M059J (cell line): ENCODE results near the gene PHYKPL. TPM values are rescaled to one million over a fixed set of nuclear protein-coding genes. Genes with fewer than 3 reads are reported as not detected.

Experiments used
- DNase-seq: peaks from one replicate; pipeline ENCODE4 v3.0.0-alpha.2; 2012; ENCODE audit warnings: low read depth
- total RNA-seq: library from RNA; depleted of rRNA; stranded (reverse); fragments of >200 nt; shearing (Covaris generic); gene quantifications from 2 replicates; pipeline ENCODE4 v1.2.3, GENCODE V29; 2014

PHYKPL gene
- total RNA-seq, 1 experiment from 2014 or later = 7.8 TPM

DNA sequence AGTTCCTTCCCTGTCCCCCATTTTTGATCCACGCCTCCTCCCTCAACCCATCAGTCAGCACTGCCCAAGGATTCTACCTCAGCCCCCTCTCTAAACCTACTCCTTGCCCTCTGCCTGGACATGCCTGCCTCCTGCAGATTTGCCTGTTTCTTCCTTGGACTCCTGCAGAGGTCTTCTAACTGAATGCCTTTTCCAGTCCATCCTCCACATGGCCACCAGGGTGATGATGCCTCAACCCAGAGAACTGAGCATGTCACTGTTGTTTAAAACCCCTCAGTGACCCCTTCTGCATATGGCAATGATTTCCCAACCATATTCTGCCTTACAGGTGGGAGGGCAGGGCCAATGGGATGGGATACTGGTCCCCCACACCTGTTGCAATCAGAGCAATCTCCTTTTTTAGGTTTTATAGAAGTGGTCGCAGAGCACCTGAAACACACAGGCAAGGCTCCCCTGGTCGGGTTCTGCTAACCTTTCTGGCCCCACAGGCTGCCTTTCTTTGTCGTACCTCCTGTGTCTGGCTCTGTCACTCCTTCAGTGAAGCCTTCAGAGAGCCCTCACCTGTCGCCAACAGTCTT lies 9.3 kb downstream of the PHYKPL start:
- no peak for DNase-seq

GRCh38 chr5:178222292-178222691 lies 10.3 kb downstream of the PHYKPL start:
- DNase-seq = no peak

- DNase-seq = no peak
Observed at GRCh38 chr5:178221853-178222252, 10.7 kb downstream of the PHYKPL start.

- no peak for DNase-seq
Observed at GRCh38 chr5:178221282-178221681, 11.3 kb downstream of the PHYKPL start.

DNA sequence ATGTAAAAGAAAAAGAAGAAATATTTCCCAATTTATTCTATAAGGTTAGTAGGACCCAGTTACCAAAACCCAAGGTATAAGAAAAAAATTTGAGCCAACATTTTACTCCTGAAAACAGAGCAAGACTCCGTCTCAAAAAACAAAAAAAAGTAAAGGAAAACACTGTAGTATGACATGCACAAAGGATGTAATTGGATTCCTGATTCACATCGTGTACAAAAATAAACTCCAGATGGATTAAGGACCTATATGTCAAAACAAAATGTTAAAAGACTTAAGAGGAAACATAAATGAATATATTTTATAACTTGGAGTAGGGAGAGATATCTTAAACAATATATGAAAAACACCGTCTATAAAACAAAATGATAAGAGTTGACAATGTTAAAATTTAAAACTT lies 13.8 kb downstream of the PHYKPL start:
- DNase-seq = no peak

DNA sequence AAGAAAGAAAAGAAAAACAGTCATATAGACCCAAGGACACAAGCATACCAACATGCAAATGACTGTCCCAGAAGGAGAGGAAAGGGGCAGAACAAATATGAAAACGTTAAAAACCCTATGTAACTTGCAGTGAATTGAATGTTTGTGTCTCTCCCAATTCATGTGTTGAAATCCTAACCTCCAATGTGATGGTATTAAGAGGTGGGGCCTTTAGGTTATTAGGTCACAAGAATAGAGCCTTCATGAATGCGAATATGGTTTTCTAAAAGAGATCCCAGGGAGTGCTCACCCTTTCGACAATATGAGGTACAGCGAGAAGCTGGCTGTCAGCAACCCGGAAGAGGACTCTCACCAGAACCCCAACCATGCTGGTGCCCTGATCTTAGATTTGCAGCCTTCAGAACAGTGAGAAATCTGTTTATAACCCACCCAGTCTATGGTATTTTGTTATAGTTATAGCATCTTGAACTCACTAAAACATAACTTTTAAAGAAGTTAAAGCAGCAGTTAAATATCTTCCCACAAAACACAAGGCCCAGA lies 14.3 kb downstream of the PHYKPL start:
- no peak for DNase-seq

DNA sequence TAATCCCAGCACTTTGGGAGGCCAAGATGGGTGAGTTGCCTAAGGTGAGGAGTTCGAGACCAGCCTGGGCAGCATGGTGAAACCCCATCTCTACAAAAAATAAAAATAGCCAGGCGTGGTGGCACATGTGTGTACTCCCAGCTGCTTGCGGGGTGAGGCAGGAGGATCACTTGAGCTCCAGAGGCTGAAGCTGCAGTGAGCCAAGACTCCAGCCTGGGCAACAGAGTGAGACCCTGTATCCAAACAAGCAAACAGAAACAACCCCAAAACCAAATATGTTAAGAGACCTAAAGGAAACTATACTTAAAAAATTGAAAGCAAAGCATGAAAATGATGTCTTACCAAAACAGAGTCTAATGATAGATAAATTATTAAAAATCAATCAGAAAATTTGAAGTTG lies 15.8 kb downstream of the PHYKPL start:
- no peak for DNase-seq

DNA sequence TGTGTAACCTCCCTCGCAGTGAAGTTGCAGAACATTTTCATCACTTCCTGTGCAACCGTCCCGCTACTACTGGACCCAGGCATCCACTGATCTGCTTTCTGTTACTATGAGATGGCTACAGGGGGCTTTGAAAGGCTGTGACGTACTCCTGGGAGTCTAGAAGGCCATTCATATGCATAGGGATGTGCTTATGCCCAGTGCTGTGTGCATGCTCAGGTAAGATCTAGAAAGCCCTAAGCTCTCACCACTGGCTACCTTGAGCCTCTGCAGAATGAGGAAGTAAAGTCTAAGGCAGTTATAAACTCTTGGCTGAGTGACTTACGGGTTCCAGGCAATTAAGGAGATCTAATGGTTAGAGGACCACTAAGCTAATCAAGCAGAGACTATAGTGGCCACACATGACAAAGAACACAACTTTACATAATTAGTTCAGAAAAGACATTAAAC lies 16.5 kb downstream of the PHYKPL start:
- no peak for DNase-seq

DNA sequence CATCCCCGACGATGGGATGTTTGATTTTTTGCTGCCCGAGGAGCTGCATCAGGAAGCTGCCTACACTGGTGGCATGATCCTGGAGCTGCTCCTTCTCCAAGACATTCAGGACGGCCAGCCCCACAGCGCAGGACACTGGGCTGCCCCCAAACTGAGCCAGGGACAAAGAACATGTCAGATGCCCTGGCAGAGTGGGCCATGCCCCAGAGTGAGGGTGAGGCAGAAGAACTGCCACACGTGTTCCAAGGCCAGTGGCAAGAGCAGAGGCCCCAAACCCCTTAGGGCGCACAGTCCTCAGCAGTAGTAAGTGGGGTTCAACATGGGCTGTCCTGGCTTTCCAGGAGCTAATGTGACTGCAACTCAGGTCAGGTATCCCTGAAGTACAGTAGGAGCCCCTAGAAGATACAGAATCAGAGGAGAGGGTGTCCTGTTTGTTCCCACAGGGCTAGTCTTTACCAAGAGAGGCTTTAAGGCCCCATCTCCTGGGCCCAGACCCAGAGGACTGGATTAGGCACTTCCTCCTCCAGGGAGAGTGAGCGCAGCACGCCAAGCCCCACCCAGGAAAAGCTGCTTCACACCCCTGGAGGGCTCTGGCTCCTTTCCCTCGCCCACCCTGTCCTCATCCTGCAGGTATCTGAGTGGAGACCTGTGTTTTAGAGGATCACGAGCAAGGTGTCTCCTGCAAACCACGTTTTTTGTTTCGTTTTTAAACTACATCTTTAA lies 17.2 kb downstream of the PHYKPL start:
- no peak for DNase-seq

DNA sequence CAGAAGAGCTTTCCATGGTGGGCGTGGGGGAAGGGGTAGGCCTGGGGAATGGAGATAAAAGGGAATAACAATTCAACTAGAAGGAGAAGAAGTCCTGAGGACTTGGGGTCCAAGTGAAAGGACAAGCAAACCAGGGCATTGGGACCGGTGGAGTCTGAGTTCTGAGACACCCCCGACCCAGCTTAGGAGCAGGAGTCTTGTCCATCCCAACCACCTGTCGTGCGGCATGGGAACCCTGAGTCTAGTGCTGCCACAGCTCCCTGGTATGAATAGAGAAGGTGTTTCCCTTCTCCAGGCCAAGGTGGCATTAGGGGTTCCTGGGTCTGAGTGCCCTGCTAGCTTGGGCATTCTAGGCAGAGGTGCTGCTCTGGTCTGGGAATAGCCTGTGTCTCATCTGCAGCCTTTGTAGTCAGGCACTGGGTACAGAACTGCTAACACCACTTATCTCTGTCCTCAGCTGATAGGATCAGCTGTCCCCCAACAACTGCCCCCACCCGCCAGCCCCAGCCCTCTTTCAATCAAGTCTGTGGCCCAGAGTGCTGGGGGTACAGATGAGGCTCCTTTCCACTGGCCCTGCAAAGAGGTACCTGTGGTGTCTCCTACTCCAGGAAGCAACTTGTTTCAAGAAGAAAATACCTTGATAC lies 18.3 kb downstream of the PHYKPL start:
- DNase-seq = no peak

DNA sequence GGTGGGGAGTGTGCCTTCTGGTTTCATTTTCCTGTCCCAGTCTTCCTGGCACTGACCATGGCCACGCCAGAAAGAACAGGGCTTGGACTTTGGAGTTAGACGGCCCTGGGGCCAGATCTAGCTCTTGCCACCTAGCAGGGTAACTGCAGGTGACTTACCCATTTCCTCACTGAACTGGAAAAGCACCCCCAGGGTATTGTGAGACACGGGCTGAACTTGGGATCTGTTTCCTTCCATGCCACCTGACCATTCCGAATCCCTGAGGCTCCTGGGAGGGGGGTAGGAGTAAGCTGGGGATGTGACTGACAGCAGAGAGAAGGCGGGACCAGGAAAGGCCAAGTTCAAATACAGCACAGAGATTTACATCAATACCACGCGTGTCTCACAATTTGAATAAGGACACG lies 18.9 kb downstream of the PHYKPL start:
- no peak for DNase-seq

GRCh38 chr5:178213003-178213461 lies 19.6 kb downstream of the PHYKPL start:
- DNase-seq = no peak

GRCh38 chr5:178212241-178213002 lies 20.2 kb downstream of the PHYKPL start:
- no peak for DNase-seq

GRCh38 chr5:178211095-178212048 lies 21.2 kb downstream of the PHYKPL start:
- no peak for DNase-seq

DNA sequence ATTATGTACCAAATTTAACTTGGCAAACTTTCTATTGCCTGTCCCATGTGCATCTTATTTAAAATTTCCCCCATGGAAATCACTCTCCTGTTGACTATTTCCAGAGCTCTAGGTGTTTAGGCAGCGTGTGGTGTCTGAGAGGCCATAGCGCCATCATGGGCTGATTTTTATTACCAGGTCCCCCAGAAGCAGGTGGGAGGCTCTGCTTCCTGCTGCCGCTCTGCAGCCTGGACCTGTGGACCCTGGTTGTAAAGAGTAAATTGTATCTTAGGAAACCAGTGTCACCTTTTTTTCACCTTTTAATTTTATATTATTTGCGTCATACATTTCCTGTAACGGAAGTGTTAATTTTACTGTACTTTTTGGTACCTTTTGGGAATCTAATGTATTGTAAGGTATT lies 21.9 kb downstream of the PHYKPL start:
- DNase-seq = no peak

DNA sequence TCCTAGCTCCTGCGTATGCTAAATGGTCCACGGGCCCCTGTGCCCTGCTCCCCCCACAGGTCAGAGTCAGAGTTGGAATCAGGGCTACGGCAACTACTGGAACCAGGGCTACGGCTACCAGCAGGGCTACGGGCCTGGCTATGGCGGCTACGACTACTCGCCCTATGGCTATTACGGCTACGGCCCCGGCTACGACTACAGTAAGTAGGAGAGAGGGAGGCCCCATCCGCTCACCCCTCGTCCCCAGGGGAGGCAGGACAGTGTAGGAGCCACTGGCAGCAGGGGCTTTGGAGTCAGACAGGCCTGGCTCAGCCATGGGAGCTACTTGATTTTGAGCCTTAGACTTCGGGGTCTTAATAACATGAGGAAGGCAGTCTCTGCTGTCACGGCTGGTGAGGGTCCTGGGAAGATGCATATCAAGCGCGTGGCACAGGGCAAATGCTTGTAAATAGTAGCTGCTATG lies 22.5 kb downstream of the PHYKPL start:
- no peak for DNase-seq

- no peak for DNase-seq
Observed at GRCh38 chr5:178209334-178210072, 23.1 kb downstream of the PHYKPL start.

DNA sequence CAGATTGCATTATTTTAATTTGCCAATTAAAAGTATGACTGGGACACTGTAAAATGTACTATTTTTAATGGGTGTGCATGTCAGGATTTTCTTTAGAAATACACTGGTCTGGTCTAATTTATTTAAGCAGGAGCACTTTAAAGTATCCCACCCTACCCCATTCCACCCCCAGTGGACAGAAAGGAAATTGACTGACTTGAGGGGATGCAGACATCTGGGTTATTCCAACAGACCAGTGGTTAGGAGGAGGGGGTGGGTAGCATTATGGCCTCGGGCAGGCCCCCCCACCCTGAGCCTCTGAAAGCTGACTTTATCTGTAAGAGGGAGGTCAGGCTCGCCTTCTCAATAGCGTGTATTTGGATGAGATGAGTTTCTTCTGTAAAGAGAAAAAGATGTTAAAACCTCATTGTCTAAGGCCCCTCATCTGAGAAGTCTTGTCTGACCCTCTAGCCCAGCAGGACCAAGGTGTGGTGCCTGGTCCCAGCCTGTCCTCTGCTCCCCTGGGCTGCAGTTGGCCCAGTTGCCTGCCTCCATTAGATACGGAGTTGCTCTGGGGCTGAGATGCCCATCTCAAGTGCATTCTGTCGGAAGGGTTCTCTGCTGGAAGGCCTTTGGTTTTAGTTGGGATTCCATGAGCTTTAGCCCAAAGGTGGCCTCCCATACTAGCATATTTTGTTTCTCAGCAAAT lies 23.9 kb downstream of the PHYKPL start:
- no peak for DNase-seq

- DNase-seq = no peak
Observed at GRCh38 chr5:178207917-178208280, 24.7 kb downstream of the PHYKPL start.
